ENCODE measurements around the gene RNLS.

DNA sequence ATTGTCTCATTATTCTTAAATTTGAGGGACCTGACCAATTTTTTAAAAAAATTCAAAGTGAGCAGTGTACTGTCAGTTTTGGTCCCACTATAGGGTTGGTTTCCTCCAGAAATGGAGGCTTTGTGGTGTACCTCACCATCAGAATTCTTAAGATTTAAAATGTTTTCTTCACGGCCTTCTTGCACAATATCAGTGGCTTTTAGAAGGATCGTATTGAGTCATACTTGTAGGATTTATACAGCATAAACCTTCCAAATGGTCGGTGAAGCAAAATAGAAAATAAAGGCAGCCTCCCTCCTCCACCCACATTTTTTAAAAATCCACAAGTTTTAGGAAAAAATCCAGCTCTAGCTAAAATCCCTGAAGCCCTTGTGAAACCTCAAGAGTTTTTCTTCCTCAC lies 126.4 kb downstream of the RNLS start:
- TF ChIP-seq, protein P1, sequence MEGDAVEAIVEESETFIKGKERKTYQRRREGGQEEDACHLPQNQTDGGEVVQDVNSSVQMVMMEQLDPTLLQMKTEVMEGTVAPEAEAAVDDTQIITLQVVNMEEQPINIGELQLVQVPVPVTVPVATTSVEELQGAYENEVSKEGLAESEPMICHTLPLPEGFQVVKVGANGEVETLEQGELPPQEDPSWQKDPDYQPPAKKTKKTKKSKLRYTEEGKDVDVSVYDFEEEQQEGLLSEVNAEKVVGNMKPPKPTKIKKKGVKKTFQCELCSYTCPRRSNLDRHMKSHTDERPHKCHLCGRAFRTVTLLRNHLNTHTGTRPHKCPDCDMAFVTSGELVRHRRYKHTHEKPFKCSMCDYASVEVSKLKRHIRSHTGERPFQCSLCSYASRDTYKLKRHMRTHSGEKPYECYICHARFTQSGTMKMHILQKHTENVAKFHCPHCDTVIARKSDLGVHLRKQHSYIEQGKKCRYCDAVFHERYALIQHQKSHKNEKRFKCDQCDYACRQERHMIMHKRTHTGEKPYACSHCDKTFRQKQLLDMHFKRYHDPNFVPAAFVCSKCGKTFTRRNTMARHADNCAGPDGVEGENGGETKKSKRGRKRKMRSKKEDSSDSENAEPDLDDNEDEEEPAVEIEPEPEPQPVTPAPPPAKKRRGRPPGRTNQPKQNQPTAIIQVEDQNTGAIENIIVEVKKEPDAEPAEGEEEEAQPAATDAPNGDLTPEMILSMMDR (IDR thresholded peaks at IDR 0.05 in 2 of 3, conservative IDR thresholded peaks at IDR 0.05 in 1 of 3; ENCODE audit: borderline replicate concordance in 1 of 3, insufficient read depth in 1 of 3, low read depth in 2 of 3, low read length in 2 of 3): no peak
- TF ChIP-seq POLR2A (IDR thresholded peaks at IDR 0.05; ENCODE audit: borderline replicate concordance, extremely low read depth, insufficient read depth, insufficient read length) (no peak), RAD21 (IDR thresholded peaks at IDR 0.05; ENCODE audit: low read depth) (no peak), EZH2 (IDR thresholded peaks at IDR 0.05) (no peak), CEBPB (IDR thresholded peaks at IDR 0.05; ENCODE audit: low read depth) (no peak), POLR2AphosphoS5 (IDR thresholded peaks at IDR 0.05; ENCODE audit: low read depth, low read length) (no peak), EZH2phosphoT487 (IDR thresholded peaks at IDR 0.05; ENCODE audit: borderline replicate concordance) (no peak), YY1 (IDR thresholded peaks at IDR 0.05; ENCODE audit: extremely low read depth, insufficient replicate concordance, low read depth, low read length) (no peak), JUND (IDR thresholded peaks at IDR 0.05) (no peak), EGR1 (IDR thresholded peaks at IDR 0.05; ENCODE audit: low read depth) (no peak), TCF7L2 (IDR thresholded peaks at IDR 0.05; ENCODE audit: borderline replicate concordance, extremely low read depth, insufficient read depth, insufficient read length) (no peak)
- TF ChIP-seq, protein P2, sequence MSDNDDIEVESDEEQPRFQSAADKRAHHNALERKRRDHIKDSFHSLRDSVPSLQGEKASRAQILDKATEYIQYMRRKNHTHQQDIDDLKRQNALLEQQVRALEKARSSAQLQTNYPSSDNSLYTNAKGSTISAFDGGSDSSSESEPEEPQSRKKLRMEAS (IDR thresholded peaks at IDR 0.05): no peak
- TF ChIP-seq, protein P3, sequence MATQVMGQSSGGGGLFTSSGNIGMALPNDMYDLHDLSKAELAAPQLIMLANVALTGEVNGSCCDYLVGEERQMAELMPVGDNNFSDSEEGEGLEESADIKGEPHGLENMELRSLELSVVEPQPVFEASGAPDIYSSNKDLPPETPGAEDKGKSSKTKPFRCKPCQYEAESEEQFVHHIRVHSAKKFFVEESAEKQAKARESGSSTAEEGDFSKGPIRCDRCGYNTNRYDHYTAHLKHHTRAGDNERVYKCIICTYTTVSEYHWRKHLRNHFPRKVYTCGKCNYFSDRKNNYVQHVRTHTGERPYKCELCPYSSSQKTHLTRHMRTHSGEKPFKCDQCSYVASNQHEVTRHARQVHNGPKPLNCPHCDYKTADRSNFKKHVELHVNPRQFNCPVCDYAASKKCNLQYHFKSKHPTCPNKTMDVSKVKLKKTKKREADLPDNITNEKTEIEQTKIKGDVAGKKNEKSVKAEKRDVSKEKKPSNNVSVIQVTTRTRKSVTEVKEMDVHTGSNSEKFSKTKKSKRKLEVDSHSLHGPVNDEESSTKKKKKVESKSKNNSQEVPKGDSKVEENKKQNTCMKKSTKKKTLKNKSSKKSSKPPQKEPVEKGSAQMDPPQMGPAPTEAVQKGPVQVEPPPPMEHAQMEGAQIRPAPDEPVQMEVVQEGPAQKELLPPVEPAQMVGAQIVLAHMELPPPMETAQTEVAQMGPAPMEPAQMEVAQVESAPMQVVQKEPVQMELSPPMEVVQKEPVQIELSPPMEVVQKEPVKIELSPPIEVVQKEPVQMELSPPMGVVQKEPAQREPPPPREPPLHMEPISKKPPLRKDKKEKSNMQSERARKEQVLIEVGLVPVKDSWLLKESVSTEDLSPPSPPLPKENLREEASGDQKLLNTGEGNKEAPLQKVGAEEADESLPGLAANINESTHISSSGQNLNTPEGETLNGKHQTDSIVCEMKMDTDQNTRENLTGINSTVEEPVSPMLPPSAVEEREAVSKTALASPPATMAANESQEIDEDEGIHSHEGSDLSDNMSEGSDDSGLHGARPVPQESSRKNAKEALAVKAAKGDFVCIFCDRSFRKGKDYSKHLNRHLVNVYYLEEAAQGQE (IDR thresholded peaks at IDR 0.05; ENCODE audit: low read depth): no peak

All from HCT116 (cell line).